Stimulated activated CD8-positive, alpha-beta memory T cell treated with anti-CD3 and anti-CD28 coated beads, Interleukin-12 subunit alpha, Interleukin-12 subunit beta, amount 100 ng/mL, for 1 hour (primary cell): ENCODE results near the gene CACNA2D1.

Experiments
- DNase-seq: peaks from one replicate; pipeline ENCODE4 v3.0.0-alpha.2; 2020; ENCODE audit warnings: low read depth

CACNA2D1 gene

DNA sequence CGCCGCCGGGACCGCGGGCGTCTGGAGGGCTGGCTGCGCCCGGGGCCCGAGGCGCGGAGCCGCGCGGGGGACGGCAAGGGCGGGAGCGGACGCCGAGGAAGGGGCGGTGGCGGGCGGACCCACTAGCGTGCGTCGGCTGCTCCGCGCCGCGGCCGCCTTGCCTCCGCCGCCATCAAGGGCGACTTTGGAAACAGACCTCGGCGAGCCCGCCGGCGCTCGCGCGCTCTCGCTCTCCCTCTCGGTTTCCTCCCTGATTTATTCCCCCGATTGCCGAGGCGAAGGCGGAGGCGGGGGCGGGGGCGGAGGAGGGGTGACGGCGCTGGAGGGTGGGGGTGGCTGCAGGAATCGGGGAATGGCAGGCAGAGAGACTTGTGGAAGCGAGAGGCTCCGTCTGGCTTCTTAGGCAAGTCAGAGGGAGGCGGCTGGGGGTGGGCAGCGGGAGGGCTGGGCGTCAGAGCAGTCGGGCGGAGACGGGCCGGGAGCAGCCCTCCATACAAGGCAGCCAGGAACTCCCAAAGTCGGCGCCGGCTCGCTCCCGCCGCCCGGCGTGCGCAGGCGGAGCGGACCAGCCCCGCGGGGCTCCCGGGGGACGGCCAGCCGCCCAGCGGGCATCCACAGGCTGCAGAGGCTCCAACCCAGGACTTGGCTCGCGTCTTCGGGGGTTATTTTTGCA lies at the start of gene CACNA2D1:
Gene CACNA2D1 (minus strand): TSS at position 231 of the 673 bp plus-strand sequence.
- DNase-seq = no peak

DNA sequence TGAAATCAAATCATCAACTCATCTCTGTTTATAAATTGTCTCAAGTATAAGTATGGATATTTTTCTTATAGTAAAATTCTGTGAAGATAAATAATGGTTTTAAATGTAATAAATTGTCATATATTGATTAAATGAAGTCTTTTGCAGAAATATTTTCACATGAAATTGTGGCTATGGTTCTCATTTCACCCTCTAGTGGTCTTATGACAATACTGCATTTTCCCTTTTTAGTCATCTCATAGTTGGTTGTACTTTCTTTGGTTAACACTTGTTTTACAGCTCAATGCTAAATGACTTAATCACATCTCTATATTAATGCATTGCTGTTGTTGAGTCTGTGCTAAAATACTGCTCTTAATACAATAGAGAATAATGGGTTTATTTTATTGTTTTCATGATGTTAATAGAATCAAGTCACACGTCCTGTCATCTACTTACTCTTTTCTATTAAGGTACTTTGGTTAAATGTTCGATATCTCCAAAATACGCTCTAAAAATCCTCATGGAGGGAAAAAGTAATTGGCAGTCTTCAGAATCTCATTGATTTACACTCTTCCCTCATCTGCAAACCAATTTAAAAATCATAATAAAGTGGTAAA lies 38.0 kb upstream of the CACNA2D1 start:
- DNase-seq = no peak

DNA sequence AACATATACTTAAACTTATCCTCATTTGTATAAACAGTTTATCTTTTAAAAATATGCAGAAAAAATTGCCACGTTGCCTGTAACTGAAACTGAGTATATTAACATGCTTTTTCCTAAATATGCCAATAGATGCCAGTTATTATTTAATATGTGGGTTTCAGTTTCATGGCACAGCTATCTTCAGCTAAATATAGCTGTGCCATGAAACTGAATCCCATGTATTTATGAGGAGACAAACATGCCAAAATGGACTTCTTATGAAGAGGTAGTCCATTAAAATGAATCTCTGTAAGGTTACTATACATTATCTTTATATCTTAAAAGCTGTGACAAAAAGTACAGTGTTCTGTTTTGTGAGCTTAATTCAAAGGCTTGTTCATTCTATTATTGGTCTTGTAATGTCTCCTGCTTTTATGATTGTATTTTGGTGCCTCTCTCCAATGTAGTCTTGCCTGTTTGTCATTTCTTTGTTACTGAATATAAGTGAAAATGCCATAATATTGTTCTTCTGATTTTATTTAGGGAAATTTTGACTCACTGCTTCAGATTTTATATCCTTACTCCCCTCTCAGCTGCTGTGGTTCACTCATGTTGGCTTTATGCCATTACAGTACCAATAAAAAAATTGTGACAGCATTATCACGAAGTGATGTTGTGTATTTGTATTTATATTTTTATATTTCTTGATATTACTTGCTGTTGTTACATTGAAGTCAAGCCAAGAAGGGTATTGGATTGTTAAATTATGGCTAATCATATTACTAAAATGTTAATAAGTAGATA lies 34.3 kb upstream of the CACNA2D1 start:
- DNase-seq = no peak

DNA sequence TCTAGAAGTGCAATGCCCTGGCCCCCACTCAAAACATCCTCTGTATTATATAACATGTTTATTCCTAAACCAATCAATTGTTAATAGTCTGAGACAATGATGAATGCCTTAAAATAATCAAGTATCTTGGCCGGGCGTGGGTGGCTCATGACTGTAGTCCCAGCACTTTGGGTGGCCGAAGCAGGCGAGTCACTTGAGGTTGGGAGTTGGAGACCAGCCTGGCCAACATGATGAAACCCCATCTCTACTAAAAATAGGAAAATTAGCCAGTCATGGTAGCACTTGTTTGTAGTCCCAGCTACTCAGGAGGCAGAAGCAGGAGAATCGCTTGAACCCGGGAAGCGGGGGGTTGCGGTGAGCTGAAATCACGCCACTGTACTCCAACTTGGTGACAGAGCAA lies 29.4 kb upstream of the CACNA2D1 start:
- no peak for DNase-seq

DNA sequence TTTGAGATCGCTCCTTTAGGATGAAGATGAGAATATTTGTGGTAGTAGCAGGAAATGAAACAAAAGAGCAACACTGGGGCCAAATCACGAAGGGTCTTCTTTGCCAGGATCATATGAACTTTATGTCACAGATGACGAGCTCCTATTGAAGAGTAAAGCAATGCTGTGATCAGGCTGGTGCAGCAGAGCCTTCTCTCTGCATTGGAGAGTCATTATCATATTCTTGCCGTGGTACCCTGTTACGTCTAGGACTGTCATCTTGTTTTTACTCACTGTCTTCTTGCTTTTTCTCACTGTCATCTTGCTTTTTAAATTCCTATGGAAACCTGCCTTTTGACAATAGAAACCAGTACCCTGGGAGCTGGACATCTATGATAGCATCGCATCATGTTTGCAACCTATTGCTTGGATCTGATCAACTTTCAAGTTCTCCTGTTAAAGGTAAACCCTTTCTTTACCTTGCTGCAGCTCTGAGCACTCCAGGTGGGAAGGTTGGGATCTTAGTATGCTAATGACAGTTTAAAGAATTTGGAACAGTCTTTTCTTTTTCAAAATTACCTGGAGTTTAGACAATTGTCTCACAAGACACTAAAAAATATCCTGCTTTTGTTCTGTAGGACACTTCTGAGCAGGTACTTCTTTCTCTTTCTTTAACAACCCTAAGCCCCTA lies 27.9 kb upstream of the CACNA2D1 start:
- DNase-seq = no peak

DNA sequence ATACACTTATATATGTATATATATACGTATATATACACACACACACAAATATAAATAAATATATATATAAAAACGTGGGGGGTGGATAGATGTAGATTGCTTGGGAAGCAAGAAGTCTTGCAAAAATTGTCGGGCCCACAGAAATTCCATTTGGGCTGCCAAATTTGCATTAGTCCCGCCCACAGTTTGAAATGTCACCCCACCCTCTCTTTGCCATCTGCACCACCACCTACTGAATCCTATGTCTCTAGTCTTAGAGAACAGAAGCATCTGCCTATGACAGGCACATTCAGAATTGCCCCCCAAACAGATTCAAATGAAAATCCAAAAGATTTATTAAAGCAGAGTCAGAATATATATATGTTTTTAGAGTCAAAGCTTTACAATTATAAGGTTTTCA lies 25.6 kb upstream of the CACNA2D1 start:
- no peak for DNase-seq

DNA sequence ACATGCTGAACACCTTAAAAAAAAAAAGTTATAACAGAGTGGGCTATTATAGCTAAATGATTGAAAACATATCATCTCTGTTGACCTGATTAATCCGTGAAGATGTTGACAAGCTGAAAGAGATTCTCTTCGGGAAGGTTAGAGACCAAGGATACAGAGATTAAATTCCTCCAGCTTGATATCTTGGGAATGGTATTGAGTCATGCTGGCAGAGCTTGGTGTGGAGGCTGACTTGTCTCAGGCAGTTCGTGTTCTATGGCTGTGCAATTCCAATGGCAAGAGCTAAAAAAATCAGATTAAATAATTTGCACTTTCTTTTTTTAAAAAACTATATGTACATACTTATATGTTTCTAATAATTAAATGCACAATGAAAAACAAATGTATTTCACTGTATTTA lies 24.9 kb upstream of the CACNA2D1 start:
- no peak for DNase-seq

DNA sequence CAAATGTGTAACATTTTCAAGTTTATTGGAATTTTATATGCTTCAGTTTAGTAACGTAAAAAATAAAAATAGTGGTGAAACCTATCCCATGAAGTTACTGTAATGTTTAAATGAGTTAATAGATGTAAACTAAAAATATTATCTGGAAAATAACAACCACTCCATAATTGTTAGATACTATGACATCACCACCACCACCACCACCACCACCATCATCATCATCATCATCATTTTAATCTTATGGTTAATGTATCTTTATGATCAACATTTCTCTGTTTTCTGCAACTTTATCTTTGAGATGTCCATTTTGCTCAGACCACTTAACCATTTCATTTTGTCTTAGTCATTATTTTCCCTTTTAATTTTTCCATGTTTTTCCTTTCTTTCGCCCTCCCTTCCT lies 23.4 kb upstream of the CACNA2D1 start:
- DNase-seq = no peak

DNA sequence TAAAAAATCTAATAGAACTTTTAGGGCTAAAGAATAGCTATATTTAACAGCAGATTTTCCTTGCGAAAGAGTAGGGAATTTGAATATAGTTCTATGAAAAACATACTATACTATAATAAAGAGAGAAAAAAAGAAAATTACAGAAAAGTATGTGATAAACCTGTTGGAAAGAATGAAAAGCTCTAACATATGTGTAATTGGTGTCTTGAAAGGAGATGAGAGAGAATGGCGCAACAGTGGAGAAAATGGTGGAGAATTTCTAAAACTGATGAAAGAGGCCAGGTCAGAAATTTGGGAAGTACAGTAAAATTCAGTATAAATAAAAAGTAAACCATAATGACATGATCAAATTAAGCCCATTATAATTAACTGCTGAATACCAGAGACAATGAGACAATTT lies 20.8 kb upstream of the CACNA2D1 start:
- DNase-seq = no peak

DNA sequence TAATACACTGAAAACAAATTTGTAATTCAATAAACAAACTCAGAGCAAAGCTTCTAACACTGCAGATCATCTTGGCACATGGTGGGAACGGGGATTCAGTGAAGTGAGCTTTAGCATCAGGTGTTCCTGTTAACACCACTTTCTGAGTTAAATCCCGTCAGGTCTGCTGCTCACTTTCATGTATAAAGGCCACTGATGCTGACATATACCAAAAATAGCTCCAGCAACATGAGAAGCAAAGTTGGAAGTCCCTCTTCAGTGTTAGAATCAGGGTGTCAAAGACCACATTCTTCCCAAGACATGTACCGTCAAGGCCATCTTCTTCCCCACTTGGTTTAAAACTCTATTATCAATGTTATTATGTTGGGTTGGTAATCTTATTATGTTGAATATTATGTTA lies 11.7 kb upstream of the CACNA2D1 start:
- DNase-seq = no peak

DNA sequence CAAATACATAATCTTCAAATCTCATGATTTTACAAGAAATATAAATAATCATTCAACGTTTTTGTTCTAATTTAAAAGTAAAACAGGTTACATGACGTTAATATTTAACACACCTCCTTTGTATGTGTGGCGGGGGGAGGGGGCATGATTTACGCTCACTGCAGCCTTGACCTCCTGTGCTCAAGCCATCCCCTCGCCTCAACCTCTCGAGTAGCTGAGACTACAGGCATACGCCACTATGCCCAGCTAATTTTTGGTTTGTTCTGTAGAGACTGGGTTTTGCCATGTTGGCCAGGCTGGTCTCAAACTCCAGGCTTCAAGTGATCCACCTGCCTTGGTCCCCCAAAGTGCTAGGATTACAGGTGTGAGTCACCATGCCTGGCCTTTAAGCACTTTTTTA lies 7.2 kb upstream of the CACNA2D1 start:
- no peak for DNase-seq

DNA sequence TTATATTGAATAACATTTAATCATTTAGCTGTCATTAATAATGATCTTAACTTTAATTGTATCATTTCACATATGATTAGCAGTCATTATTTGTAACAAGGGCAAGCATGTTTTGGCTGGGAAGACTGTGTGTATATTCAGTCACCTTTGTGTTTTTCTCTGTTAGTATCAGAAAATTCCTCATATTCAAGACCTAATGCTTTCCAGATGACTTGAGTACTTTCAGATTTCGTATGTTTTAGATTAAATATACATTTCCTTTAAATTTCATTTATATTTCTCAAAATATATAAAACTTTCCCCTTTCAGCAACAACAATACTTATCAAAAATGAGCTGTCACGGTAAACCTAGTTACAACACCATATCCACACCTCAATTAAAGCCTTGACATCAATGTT lies 6.3 kb upstream of the CACNA2D1 start:
- no peak for DNase-seq

DNA sequence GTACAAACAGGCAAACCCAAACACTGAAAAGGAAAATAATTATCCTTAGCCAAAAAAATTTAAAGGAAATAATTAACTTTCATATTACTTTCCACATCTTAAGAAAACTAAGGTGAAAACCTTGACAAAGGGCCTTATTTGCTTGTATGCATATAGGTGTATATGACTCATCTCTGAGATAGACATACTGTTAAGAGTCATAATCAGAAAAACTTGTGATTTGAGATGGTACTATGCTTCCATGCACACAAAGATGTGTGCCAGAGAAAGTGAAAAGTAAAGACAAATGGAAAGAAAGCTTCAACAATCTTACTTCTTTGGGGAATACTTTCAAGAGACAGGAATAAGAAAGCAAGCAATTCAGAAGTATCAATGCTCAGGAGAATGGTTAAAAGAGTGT lies 3.3 kb upstream of the CACNA2D1 start:
- DNase-seq = no peak

DNA sequence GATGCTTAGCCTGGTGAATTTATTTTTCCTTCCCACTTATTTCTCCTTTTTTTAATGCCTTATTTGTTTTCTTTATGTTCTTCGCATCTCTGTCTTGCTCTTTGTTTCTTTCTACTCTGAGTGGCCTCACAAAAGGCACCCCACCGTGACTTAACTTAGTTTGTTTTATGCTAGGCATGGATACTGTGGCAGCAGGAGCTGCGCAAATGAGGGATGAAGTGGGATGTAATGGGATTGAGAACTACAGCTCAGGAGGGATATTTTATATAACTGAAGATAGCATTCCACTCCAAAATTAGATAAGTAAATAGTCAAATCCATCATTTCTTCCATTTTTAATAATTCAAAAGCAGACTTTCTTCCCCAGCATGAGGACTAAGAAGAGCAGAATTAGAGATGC lies 1.7 kb upstream of the CACNA2D1 start:
- no peak for DNase-seq

DNA sequence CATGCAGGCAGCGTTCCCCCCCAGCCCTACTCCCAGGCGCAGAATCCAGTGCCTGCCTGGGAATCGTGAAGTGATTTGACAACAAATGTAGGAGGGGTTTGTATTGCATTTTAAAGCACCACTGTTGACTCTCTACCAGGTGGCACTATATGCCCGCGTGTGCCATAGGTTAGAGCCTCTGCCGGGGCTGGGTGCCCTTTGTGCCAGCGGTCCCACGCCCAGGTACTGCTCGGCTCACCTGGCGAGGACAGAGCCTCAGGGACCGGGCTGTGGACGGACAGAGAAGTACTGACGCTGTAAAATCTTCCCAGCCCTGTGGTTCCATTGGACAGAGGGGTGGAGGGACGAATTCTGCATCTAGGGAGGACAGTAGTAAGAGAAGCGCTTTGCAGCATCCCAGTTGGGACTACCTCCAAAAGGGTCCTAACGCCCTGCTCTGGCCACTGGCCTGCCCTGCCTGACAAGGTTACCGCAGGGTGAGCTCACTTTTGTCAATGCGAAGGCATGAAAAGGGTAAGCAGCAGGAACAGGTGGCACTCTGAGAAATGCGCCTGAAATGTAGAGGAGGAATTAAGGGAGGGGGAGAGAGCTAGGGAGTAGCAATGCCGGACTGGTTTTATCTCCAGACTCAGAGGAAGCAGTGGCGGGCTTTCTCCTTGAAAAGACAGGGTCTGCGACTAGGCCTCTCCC lies 788 bp upstream of the CACNA2D1 start:
- DNase-seq = no peak

DNA sequence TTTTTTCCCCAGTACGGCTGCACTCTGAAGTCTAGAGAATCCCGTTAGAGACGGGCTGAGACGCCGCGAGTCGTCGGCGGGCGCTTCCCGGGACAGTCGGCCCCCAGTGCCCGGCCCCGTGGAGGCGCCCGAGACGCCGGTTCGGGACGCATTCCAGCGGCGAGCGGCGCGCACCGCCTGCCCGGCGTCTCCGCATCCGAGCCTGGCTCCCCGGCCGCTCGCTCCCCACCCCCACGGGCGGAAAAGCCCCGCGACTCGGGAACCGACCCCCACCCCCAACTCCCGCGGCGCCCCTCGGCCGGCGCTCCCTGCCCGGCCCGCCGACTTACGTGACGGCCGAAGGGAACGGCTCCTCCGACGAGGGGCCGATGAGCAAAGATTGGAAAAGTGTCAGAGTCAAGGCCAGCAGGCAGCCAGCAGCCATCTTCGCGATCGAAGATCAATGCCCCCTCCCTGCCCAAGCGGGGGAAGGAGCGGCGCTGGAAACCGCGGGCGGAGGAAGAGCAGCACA lies 486 bp downstream of the CACNA2D1 start:
- no peak for DNase-seq

DNA sequence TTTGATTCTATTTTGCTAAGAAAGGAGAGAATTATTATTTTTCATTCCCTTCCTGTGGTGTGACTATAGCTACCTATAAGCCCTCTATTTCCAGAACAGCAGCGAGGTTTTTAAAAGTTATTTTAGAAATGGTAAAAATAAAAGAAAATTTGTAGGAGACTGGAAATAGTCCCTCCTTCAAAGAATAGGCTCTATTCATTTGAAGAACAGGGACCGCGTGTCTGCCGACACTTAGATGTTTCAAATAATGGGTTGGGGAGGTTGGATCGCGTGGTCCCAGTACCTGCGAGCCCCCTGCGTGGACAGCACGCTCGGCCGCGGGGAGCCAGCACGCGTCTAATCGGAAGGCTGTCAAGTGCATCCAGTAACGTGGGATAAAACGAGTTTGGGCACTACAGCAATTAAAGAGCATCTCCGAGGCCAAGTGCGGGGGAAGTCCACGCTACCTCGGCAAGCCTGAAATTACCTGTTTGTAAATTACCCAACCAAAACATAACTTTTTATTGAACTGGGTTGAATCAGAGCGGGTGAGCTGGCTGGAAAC lies 1.0 kb downstream of the CACNA2D1 start:
- no peak for DNase-seq

DNA sequence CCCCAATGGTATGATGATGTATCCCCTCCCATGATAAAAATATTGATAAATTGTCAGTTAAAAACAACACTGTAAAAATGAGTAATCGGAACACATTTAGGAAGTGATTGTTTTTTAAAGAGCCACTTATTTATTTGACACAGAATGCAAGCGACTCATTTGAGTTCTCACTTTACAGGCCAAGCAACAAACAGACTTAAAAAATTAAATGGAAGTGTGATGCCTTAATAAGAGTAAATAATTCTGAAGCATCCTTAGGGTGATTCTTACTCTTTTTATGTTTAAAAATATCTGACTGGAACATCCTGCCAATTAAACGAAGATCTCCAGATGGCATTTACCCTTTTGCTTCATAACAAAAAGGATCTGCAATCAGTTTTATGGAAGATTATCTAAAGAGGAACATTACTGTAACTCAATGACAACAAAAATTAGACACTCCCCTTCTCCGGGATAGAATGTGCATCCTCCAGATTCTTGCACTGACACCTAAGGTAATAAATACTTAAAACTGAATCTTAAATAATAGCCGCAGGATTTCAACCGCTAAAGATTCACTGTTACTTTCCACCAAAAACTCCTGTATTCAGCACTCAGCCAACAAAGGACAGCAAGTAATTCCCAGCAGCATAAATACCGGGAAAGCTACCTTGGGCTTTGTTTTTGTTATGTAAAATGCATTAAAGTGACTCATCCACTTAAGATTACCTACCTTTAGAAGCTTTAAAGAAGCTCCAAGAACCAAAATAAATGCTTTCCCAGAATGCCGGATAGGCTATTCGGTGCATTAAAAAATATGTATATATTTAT lies 1.7 kb downstream of the CACNA2D1 start:
- no peak for DNase-seq

DNA sequence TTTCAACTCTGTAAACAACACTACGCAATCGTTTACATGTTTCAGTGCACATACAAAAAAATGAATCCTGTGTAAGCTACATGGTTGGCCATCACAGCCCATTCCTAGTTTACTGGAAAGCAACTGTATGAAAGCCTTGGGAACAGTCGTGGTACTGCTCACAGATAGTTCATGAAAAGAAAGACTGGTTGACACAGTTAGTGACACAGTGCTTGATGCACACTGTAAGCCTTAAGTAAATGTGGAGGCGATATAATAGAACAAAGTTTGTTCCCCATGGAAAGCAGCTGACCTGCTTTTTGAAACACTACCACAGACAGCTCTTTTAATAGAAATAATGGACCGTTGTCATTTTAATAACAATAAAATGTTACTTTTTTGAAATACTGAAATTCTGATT lies 5.1 kb downstream of the CACNA2D1 start:
- no peak for DNase-seq

DNA sequence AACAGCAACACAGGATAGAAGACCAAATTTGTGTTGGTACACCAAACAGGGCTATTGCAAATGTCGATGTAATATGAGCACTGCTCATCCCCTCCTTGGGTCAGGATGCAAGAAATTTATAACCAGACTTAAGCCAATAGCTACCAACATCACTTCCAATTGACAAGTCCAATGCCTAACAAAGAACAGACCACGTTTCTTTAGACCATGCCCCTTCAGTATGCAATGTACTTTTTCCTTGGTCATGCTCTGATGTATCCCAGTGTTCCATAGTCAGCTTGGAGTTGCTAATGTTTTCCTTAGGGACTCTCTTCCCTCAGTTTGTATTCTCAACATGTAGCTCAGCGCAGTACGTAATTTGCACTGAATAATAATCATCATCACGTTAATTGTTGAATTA lies 7.8 kb downstream of the CACNA2D1 start:
- DNase-seq = no peak
